ENCODE results near the gene LRRK1.

Gene LRRK1

DNA sequence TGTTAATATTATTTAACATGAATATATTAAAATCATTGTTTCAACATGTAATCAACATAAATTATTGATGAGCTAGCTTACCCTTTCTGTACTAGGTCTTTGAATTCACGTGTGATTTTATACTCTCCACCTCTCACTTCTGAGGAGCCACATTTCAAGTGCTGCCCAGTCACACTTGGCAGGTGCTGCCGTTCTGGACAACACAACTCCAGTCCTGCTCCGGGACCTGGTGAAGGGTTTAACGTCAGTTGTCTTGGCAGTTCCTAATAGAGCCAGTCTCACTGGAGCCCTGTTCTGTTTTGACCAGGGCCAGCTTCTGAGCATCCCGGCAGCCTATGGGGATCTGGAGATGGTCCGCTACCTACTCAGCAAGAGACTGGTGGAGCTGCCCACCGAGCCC is 64.1 kb downstream of the LRRK1 start:
- no peak for DNase-seq

GRCh38 chr15:100985401-100985800 is 66.2 kb downstream of the LRRK1 start:
- no peak for DNase-seq

DNA sequence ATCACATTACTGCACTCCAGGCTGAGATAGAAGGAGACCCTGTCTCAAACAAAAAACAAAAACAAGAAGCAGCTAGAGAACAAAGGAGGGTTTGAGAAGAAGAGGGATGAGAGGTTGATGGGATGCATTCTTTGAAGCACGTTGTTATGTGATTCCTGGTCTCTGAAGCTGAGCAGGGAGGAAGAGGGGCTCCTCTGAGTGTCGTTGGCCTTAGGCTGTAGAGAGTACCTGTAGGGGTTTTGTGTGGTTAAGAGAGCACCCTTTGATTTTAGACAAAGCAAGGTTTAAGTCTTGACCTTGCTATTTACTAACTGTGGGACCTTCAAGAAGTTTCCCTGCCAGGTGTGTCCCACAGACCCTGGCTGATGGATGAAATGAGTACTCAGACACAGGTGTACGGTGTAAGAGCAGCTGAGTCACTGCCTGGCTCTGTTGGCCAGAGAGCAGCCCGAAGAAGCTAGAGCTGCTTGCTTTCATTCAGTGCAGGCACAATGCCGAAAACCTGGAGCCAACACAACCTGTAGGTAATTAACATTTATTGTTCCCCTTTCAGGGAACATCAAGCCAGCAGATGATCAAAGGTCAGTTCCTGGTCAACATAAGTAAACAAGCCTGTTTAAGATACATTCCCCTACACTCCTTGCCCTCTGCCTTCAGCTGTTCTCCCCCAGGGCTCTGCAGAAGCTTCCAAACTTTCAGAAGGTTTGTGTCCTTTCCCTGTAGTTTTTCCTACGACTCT is 67.2 kb downstream of the LRRK1 start:
- no peak for DNase-seq

DNA sequence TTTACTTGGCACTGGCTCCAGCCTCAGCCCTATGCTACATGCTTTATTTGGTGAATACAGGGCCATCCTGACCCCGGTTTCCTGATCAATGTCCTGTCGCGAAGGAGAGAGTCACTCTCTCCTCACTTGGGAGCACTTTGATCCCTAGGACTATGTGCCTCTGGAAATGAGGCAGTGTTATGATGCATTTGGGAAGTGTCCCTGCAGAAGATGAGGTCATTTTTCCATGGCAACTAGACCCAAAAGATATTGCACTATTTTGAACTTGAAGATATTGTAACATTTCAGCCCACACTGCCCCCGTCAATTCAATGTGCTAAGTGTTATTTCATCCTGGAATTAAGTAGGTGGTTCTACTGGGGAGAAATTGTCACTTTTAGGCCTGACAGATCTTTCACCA is 68.0 kb downstream of the LRRK1 start:
- DNase-seq = no peak

DNA sequence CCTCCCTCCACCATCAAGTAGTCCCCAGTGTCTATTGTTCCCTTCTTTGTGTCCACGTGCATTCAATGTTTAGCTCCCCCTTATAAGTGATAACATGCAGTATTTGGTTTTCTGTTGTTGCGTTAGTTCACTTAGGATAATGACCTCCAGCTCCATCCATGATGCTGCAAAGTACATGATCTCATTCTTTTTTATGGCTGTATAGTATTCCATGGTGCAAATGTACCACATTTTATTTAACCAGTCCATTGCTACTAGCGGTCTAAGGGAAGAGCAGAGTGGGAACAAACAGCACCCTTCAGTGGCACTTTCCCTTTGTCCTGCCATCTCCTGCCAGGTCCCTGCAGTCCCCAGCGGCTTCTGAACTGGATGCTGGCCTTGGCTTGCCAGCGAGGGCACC is 69.1 kb downstream of the LRRK1 start:
- no peak for DNase-seq

DNA sequence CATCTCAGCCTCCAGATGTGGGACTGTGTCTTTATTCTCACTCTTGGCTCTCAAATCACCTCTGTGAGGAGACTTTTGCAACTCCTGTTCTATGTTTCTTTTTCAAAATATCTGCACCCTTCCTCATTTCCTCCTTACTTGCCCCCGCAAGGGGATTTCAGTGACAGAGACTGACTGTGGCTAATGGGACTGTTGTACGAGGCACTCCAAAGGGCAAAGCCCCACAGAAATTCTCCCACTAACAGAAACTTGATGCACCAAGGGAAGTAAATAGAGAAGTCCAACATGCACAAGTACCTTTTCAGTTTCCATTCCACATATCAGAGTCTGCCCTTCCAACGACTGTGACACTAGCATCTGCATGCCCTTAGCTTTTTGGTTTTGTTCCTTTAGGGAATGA is 69.7 kb downstream of the LRRK1 start:
- no peak for DNase-seq

GRCh38 chr15:100994597-100995446 is 75.7 kb downstream of the LRRK1 start:
- no peak for DNase-seq

GRCh38 chr15:100995471-100996430 is 76.6 kb downstream of the LRRK1 start:
- no peak for DNase-seq

DNA sequence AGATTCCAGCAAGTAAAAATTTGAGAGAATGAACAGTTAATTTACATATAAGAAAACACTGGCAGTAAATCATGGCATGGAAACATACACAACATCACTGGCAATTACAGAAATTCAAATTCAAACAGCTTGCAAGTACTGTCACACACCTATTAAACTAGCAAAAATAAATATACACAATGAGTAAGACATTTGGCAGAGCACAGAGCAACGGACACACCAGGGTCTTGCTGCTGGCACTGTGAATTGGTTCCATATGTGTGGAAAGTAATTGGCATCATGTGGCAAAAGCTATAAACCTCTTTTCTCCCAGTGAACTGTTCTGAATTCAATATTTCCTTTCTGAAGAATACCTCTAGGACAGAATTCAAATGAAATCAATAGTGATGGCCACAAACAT is 78.3 kb downstream of the LRRK1 start:
- no peak for DNase-seq

DNA sequence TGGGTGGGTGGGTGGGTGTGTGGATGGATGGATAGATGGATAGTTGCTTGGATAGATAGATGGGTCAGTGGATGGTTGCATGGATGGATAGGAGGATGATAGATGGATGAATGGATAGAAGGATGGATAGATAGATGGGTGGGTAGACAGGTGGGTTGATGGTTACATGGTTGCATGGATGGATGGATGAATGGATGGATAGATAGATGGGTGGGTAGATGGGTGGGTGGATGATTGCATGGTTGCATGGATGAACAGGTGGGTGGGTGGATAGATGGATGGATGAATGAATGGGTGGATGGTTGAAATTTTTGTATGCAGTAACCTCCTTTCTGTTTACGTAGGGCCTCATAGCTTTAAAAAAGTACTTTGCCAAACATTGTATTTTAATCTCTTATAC is 79.5 kb downstream of the LRRK1 start:
- no peak for DNase-seq

- no peak for DNase-seq
Measured at GRCh38 chr15:100999369-100999768, 80.2 kb downstream of the LRRK1 start.

GRCh38 chr15:101000271-101000681 is 81.1 kb downstream of the LRRK1 start:
- DNase-seq = no peak

GRCh38 chr15:101001056-101001455 is 81.9 kb downstream of the LRRK1 start:
- DNase-seq = no peak

DNA sequence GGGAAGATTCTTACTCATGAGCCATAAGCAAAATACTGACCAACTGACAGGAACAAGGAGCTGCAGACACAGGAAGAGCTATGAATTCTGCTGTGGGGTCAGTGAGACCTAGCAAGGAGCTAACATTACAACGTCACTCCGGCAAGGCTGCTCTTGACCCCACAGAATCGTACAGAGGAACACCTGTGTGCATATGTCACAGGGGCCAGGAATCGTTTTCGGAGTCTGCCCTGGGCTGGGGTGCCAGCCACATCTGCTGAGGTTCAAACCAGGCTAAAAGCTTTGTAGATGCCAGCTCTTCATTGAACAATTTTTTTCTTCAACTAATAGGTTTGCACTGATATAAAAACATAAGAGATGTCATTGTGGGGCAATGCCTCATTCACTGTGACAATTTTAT is 82.6 kb downstream of the LRRK1 start:
- DNase-seq = no peak

DNA sequence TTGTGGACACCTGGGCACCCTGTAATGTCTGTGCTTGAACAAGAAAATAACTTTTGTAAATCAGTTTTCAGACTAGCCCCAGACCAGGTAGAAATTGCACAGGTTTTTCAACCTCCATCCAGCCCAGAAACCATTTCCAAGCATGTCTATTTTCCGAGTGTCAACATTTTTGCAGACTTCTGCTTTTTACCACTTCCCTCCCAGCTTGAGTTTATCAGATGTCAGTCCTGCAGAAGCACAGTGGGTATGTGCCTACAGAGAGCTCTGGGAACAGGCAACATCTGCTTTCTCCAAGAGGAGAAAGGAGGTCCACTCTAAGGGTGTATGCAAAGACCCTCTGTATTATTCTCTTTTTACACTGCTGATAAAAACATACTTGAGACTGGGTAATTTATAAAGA is 83.9 kb downstream of the LRRK1 start:
- DNase-seq = no peak

- DNase-seq = no peak
Measured at GRCh38 chr15:101003706-101004105, 84.5 kb downstream of the LRRK1 start.

GRCh38 chr15:101004500-101004899 is 85.3 kb downstream of the LRRK1 start:
- DNase-seq = no peak

GRCh38 chr15:101004986-101005747 is 86.0 kb downstream of the LRRK1 start:
- DNase-seq = no peak

GRCh38 chr15:101006931-101007691 is 88.0 kb downstream of the LRRK1 start:
- no peak for DNase-seq

DNA sequence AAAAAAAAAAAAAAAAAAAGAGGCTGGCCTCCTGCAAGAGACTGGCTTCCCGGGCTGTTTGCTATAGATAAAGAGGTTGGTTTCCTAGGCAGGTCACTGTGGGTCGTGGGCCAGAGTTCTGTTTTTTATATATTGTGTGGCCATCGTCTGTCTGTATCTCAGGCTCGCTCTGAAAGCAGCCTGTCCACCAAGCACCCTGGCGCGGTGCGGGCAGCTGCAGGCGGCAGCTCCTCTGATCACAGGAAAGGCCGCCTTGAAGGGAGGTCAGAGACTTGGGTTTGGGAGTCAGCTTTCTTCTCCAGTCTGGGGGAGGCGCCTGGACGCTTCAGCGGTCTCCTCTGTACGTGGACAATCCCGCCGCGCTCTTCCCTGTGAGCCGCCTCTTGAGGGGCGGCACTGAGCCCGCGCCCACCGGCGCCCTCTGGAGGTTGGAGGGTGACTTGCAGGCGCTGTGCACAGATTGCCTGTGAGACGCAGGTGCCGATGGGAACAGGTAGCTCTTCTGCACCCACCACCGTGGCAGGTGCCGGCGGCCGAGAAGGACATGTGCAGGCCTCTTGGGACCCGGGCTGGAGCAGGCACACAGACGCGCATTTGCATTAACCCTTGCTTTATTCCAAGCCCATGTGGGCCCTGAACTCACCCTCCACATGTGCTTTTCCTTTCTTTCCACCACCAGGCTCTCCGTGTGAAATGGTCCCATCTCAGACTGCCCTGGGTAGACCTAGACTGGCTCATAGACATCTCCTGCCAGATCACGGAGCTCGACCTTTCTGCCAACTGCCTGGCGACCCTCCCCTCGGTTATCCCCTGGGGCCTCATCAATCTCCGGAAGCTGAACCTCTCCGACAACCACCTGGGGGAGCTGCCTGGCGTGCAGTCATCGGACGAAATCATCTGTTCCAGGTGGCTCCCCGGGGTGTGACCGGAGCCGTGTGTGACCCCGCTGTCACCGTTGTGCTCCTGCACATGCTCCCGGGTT is 89.3 kb downstream of the LRRK1 start:
- DNase-seq = no peak

Measured in SIG-M5 (cell line).